Measurements from ENCODE around the gene DSCAML1. TPM values are rescaled to one million over a fixed set of nuclear protein-coding genes. Genes with fewer than 3 reads are reported as not detected.

The DSCAML1 gene
- total and polyA plus RNA-seq, 9 of the 15 experiments (the other 6 are each of a cell fraction or from before 2014, with no cell fraction given): not detected

DNA sequence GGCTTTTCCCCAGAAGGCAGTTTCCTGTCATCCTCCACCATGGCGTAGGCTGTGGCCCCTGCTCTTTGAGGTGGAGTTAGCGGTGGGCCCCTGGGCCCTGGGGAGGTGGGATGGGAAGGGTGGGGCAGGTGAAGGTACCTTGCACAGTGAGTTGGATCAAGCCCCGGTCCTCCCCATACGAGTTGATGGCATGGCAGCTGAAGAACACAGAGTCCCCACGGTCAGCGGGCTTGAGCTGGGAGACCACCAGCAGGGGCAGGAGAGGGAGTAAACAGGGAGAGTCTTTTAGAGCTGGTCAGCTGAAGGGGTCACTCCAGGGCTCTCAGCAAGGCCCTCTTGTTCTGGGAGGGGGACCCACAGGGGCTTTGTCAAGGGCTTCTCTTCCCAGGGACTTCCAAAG is 316.0 kb downstream of the DSCAML1 start:
- Histone ChIP-seq H3K27ac (ENCODE audit: extremely low read depth, low read depth, low read length) (no peak overlapping the region), H3K79me2 (ENCODE audit: control insufficient read depth, insufficient read depth, low read length) (no peaks in the 10 kb centered on the region), H2AFZ (ENCODE audit: low read depth, low read length) (no peak overlapping the region), H4K20me1 (replicated peaks; ENCODE audit: control insufficient read depth, insufficient read depth, low read length) (peaks cover 4% of the 10 kb centered on the region; the same call in 1 of the 2 replicates), H3K9me1 (ENCODE audit: control insufficient read depth, insufficient read depth, low read length) (peaks cover 3% of the 10 kb centered on the region), H3K4me1 (replicated peaks in 1 of 2; ENCODE audit: control insufficient read depth in 2 of 2, insufficient read depth in 2 of 2, low read length in 2 of 2) (no peaks in the 10 kb centered on the region), H3K9me3 (replicated peaks; ENCODE audit: control insufficient read depth, insufficient read depth, low read depth, low read length) (no peaks in the 10 kb centered on the region), H3K36me3 (ENCODE audit: control insufficient read depth, insufficient read depth, low read length) (no peaks in the 10 kb centered on the region), H3K4me3 (no peak overlapping the region), H3K4me2 (ENCODE audit: insufficient read depth, low read length) (no peak overlapping the region), H3K27me3 (ENCODE audit: control insufficient read depth in 2 of 2, insufficient read depth in 2 of 2, low read length in 2 of 2) (peaks cover 14 to 61% of the 10 kb centered on the region in 2 experiments; a peak in 3 of 5 replicates), H3K9ac (ENCODE audit: insufficient read depth in 1 of 2, low read depth in 2 of 2, low read length in 2 of 2) (no peak overlapping the region)
- CTCF ChIA-PET (ENCODE audit: low intra/inter-chr PET ratio): no interaction called here
- intact Hi-C loops (cut with micrococcal nuclease) (no loop called here), in situ Hi-C loops (cut with MboI) (no loop called here)
- FAIRE-seq (no peak), ATAC-seq (no peak), DNase-seq (ENCODE audit: extremely low read depth in 1 of 4, low spot score in 3 of 4) (no peak)
- POLR2A ChIA-PET: interaction anchor here (0.6 to 1.4 kb wide), 2 partner anchors 7 to 126 kb away, joined by 3 to 5 read pairs; no protein-coding TSS in a partner anchor
- no TSS peak for BruUV-seq (replicated peaks)
- WGBS (ENCODE audit: insufficient coverage, low coverage, missing lambda C conversion rate): 2% methylated on average over 5 of the region's 6 CpGs
- TF ChIP-seq ZNF696 (CRISPR knock-in tag; conservative IDR thresholded peaks at IDR 0.05) (no peak), HBP1 (CRISPR knock-in tag; IDR thresholded peaks at IDR 0.05) (no peak), SAFB2 (IDR thresholded peaks at IDR 0.05; ENCODE audit: borderline replicate concordance, low read depth, low read length, severe bottlenecking) (no peak), ATF6 (CRISPR knock-in tag; IDR thresholded peaks at IDR 0.05) (no peak), ETV6 (IDR thresholded peaks at IDR 0.05; ENCODE audit: borderline replicate concordance in 1 of 2, low read depth in 2 of 2, low read length in 1 of 2) (no peak), ETV6 (CRISPR knock-in tag; IDR thresholded peaks at IDR 0.05; ENCODE audit: borderline replicate concordance) (no peak), RBM22 (IDR thresholded peaks at IDR 0.05; ENCODE audit: low read depth, low read length, poor library complexity, severe bottlenecking) (no peak), NCOA4 (IDR thresholded peaks at IDR 0.05; ENCODE audit: partially characterized antibody) (no peak), DNMT1 (IDR thresholded peaks at IDR 0.05) (no peak), MCM5 (IDR thresholded peaks at IDR 0.05; ENCODE audit: low read depth) (no peak), MIER1 (IDR thresholded peaks at IDR 0.05; ENCODE audit: low read depth) (no peak)

Measured in K562 (cell line).